NCI-H2196 (cell line): ENCODE data around the gene MTCH1.

ENCODE experiments used
- DNase-seq: peaks from one replicate; lab custom pipeline; 2025; ENCODE audit not compliant: unreplicated experiment; lab: John Stamatoyannopoulos, UW

The MTCH1 gene

GRCh38 chr6:36985808-36986703 lies at the start of gene MTCH1:
TSS of gene MTCH1 (minus strand) at chr6:36986196. CDS start at chr6:36986173, 23 bp downstream.
- peak; percentile 92 for DNase-seq

GRCh38 chr6:37033819-37034795 lies 48.1 kb upstream of the MTCH1 start:
- no peak for DNase-seq

- DNase-seq = no peak
Measured at GRCh38 chr6:37033255-37033654, 47.3 kb upstream of the MTCH1 start.

- DNase-seq = no peak
Measured at GRCh38 chr6:37032239-37032638, 46.2 kb upstream of the MTCH1 start.

GRCh38 chr6:37030599-37030998 lies 44.6 kb upstream of the MTCH1 start:
- no peak for DNase-seq

GRCh38 chr6:37029249-37029971 lies 43.4 kb upstream of the MTCH1 start:
- peak; percentile 74 for DNase-seq

GRCh38 chr6:37027811-37028469 lies 41.9 kb upstream of the MTCH1 start:
- DNase-seq = no peak

GRCh38 chr6:37027036-37027720 lies 41.2 kb upstream of the MTCH1 start:
- DNase-seq = no peak

- no peak for DNase-seq
Measured at GRCh38 chr6:37025621-37026466, 39.8 kb upstream of the MTCH1 start.

- DNase-seq = peak; percentile 24
Measured at GRCh38 chr6:37024656-37025337, 38.8 kb upstream of the MTCH1 start.

- DNase-seq = no peak
Measured at GRCh38 chr6:37022135-37022863, 36.3 kb upstream of the MTCH1 start.

GRCh38 chr6:37021356-37022129 lies 35.5 kb upstream of the MTCH1 start:
- peak; percentile 47 for DNase-seq

GRCh38 chr6:37020812-37021211 lies 34.8 kb upstream of the MTCH1 start:
- DNase-seq = no peak

GRCh38 chr6:37020381-37020780 lies 34.4 kb upstream of the MTCH1 start:
- DNase-seq = no peak

- peak; percentile 85 for DNase-seq
Measured at GRCh38 chr6:37019065-37019450, 33.1 kb upstream of the MTCH1 start.

- DNase-seq = peak; percentile 78
Measured at GRCh38 chr6:37018198-37019064, 32.4 kb upstream of the MTCH1 start.
